Gastrocnemius medialis (tissue), 4 donors: ENCODE measurements around the gene GPR157.

Experiments
- CTCF ChIP-seq, 5 experiments: fragments of 450-650 bp in 3 of 5; fragments of 200-600 bp in 2 of 5; sonication (generic) in 2 of 5; IDR thresholded peaks in 4 of 5; conservative IDR thresholded peaks in 1 of 5; 1 replicate in 4 of 5; 2 replicates in 1 of 5; pipeline ENCODE4 v1.5.1; 2016 to 2019; ENCODE audit warnings: antibody characterized with exemption in 5 of 5, mild to moderate bottlenecking in 3 of 5, moderate library complexity in 3 of 5
- POLR2A ChIP-seq, 2 donors: fragments of 450-650 bp; IDR thresholded peaks; one replicate each; pipeline ENCODE4 v1.6.1; 2017; ENCODE audit warnings: antibody characterized with exemption in 2 of 2, mild to moderate bottlenecking in 2 of 2, moderate library complexity in 2 of 2

- TF ChIP-seq CTCF (IDR thresholded peaks at IDR 0.05 in 4 of 5, conservative IDR thresholded peaks at IDR 0.05 in 1 of 5): no peak
- no peak for TF ChIP-seq POLR2A (IDR thresholded peaks at IDR 0.05)
These were observed 71.1 kb downstream of the GPR157 start for GRCh38 chr1:9057851-9058250.
